ENCODE results near the gene GNA12. TPM values are rescaled to one million over a fixed set of nuclear protein-coding genes. Genes with fewer than 3 reads are reported as not detected.

The GNA12 gene
- total and polyA plus RNA-seq, 4 donors: 3.7 to 19.0 (median 11.3) TPM

DNA sequence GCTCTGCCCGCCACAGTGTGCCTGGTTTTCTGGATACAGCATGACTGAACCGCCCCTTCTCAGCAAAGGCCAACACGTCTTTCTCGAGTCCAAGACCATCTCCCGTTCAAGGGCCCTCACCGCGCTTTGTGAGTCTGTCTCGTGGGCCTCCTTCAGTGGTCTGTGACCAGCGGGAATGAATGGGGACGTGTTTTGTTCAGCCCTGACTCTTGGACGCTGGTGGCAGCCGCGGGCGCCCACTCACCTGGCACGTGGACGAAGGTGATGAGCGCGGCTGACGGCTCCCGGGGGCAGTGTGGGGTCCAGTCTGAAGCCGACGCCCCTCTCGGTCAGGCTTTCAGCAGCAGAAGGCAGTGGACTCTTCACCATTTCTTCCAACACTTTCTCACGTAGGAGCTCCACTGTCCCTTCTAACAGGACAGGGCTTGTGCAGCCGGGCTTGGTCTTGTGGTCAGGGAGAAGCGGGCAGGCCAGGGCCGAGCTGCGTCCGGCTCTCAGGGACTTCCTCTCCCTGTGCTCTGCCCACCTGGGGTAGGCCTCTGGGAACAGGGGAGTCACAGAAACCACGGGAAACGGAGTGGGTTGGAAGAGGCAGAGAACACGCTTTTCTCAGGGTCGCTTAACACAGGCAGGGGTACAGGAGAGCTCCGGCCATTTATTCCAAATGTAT lies 125.7 kb downstream of the GNA12 start:
- Histone ChIP-seq H3K9ac (ENCODE audit: low read depth in 1 of 2, low read length in 2 of 2) (no peak overlapping the region), H3K4me3 (ENCODE audit: low read depth in 1 of 3, low read length in 3 of 3) (no peak overlapping the region), H3K27me3 (ENCODE audit: control insufficient read depth in 4 of 4, insufficient read depth in 4 of 4, low read length in 3 of 4) (no peaks in the 10 kb centered on the region), H3K9me3 (ENCODE audit: control insufficient read depth in 4 of 4, low read length in 3 of 4) (no peaks in the 10 kb centered on the region), H3K4me1 (ENCODE audit: control insufficient read depth in 4 of 4, insufficient read depth in 4 of 4, low read length in 3 of 4) (no peaks in the 10 kb centered on the region), H3K36me3 (ENCODE audit: control insufficient read depth in 4 of 4, insufficient read depth in 3 of 4, low read depth in 1 of 4, low read length in 3 of 4) (peaks cover 0 to 2% (median 0%) of the 10 kb centered on the region in 4 donors), H3K27ac (ENCODE audit: low read depth in 1 of 2, low read length in 2 of 2) (no peak overlapping the region)
- no peak for DNase-seq (ENCODE audit: low spot score)
- TF ChIP-seq, protein P1, sequence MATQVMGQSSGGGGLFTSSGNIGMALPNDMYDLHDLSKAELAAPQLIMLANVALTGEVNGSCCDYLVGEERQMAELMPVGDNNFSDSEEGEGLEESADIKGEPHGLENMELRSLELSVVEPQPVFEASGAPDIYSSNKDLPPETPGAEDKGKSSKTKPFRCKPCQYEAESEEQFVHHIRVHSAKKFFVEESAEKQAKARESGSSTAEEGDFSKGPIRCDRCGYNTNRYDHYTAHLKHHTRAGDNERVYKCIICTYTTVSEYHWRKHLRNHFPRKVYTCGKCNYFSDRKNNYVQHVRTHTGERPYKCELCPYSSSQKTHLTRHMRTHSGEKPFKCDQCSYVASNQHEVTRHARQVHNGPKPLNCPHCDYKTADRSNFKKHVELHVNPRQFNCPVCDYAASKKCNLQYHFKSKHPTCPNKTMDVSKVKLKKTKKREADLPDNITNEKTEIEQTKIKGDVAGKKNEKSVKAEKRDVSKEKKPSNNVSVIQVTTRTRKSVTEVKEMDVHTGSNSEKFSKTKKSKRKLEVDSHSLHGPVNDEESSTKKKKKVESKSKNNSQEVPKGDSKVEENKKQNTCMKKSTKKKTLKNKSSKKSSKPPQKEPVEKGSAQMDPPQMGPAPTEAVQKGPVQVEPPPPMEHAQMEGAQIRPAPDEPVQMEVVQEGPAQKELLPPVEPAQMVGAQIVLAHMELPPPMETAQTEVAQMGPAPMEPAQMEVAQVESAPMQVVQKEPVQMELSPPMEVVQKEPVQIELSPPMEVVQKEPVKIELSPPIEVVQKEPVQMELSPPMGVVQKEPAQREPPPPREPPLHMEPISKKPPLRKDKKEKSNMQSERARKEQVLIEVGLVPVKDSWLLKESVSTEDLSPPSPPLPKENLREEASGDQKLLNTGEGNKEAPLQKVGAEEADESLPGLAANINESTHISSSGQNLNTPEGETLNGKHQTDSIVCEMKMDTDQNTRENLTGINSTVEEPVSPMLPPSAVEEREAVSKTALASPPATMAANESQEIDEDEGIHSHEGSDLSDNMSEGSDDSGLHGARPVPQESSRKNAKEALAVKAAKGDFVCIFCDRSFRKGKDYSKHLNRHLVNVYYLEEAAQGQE (IDR thresholded peaks at IDR 0.05): no peak
- TF ChIP-seq RXRA (IDR thresholded peaks at IDR 0.05): no peak
- no peak for TF ChIP-seq HNF4A (conservative IDR thresholded peaks at IDR 0.05)
- TF ChIP-seq, protein P2, sequence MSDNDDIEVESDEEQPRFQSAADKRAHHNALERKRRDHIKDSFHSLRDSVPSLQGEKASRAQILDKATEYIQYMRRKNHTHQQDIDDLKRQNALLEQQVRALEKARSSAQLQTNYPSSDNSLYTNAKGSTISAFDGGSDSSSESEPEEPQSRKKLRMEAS (IDR thresholded peaks at IDR 0.05): no peak
- no peak for TF ChIP-seq FOXA2 (IDR thresholded peaks at IDR 0.05)
- TF ChIP-seq JUND (IDR thresholded peaks at IDR 0.05): no peak
- no peak for TF ChIP-seq NR2F2 (IDR thresholded peaks at IDR 0.05)
- TF ChIP-seq, protein P3, sequence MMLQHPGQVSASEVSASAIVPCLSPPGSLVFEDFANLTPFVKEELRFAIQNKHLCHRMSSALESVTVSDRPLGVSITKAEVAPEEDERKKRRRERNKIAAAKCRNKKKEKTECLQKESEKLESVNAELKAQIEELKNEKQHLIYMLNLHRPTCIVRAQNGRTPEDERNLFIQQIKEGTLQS (IDR thresholded peaks at IDR 0.05): no peak
- no peak for TF ChIP-seq CTCF (IDR thresholded peaks at IDR 0.05; ENCODE audit: low read depth, low read length, missing input control)
- 93% methylated on average over 34 of the region's 34 CpGs for WGBS

GRCh38 chr7:2717293-2718261 lies 126.5 kb downstream of the GNA12 start:
- no peaks in the 10 kb centered on the region for H3K27me3 ChIP-seq (ENCODE audit: control insufficient read depth in 4 of 4, insufficient read depth in 4 of 4, low read length in 3 of 4)
- H3K9me3 ChIP-seq (ENCODE audit: control insufficient read depth in 4 of 4, low read length in 3 of 4): no peaks in the 10 kb centered on the region
- no peaks in the 10 kb centered on the region for H3K4me1 ChIP-seq (ENCODE audit: control insufficient read depth in 4 of 4, insufficient read depth in 4 of 4, low read length in 3 of 4)
- 63% methylated on average over 47 of the region's 47 CpGs for WGBS
- H3K9ac ChIP-seq (ENCODE audit: low read depth in 1 of 2, low read length in 2 of 2): no peak overlapping the region
- peak overlapping the region in 1 of 2 donors; percentile 37 for H3K27ac ChIP-seq (ENCODE audit: low read depth in 1 of 2, low read length in 2 of 2)
- DNase-seq (ENCODE audit: low spot score): no peak
- TF ChIP-seq EGR1 (IDR thresholded peaks at IDR 0.05; ENCODE audit: low read depth in 2 of 2) (no peak), RXRA (IDR thresholded peaks at IDR 0.05) (no peak), TAF1 (conservative IDR thresholded peaks at IDR 0.05) (no peak), ZBTB33 (IDR thresholded peaks at IDR 0.05) (no peak), RAD21 (IDR thresholded peaks at IDR 0.05) (peak in 1 of 2 donors; percentile 17), NR2F2 (IDR thresholded peaks at IDR 0.05) (peak; percentile 24), CTCF (IDR thresholded peaks at IDR 0.05; ENCODE audit: low read depth, low read length, missing input control) (no peak), YY1 (IDR thresholded peaks at IDR 0.05) (no peak), HNF4A (conservative IDR thresholded peaks at IDR 0.05) (no peak)
- TF ChIP-seq, protein P2 (IDR thresholded peaks at IDR 0.05): no peak
- no peaks in the 10 kb centered on the region for H3K36me3 ChIP-seq (ENCODE audit: control insufficient read depth in 4 of 4, insufficient read depth in 3 of 4, low read depth in 1 of 4, low read length in 3 of 4)
- no peak overlapping the region for H3K4me3 ChIP-seq (ENCODE audit: low read depth in 1 of 3, low read length in 3 of 3)

Data from liver (tissue), 9 donors.